ENCODE data around the gene TBC1D2B.
"Not testable (repeated sequence)": the region's sequence is repeated elsewhere in the genome, so short reads cannot be mapped to it uniquely, and the experiment has no call there.

The TBC1D2B gene

DNA sequence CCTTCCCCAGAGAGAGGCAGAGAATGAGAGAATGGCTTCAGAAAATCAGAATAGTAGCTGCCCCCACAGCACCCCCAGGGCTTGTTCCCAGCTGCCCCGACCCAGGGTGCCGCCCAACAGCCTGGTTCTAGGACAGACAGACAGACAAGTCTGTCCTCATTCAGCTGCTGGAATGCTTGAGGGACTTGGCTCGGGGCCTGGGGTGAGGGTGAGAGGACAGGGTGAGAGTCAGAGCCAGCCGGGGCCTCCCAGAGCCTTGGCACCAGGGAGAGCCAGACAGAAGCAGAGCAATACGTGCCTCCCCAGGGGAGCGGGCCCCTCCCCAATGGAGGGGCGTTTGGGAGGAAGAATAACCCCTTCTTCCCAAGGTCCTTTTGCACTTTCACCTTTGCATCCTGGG is 105.6 kb downstream of the TBC1D2B start:
- not testable (repeated sequence) for DNase-seq

DNA sequence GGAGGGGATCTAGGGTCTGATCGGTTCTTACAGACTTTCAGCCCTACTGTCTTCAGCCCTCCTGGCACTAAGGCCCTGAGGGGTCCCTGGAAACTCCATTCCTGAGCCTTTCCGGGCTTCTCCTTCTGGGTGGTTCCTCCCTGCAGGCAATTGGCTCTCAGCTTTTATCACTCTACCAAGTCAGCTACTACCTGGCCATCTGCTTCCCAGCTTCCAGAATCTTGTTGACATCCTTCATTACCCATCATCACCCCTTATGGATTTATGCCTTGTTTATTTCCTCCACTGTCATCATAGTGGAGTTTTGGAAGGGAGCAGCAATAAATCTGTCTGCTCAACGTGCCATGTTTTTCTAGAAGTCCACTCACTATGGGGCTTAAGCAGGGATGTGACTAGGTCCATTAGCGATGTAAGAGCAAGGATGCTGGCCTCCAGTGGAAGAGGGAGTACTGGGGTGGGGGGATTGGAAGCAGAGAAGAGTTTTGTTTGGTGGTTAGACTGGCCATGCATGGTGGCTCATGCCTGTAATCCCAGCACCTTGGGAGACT is 106.6 kb downstream of the TBC1D2B start:
- not testable (repeated sequence) for DNase-seq

DNA sequence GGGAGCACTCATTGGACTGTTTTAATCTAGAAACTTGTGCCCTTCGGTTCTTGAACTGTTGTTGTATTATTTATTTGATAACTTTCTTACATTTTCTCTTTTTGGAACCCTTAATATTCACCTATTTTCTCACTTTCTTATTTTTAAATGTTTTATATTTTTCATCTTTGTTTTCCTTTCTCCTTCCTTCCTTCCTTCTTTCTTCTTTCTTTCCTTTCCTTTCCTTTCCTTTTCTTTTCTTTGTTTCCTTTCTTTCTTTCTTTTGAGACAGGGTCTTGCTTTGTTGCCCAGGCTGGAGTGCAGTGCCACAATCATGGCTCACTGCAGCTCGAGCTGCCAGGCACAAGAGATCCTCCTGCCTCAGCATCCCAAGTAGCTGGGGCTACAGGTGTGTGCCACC is 108.5 kb downstream of the TBC1D2B start:
- no peak for DNase-seq

DNA sequence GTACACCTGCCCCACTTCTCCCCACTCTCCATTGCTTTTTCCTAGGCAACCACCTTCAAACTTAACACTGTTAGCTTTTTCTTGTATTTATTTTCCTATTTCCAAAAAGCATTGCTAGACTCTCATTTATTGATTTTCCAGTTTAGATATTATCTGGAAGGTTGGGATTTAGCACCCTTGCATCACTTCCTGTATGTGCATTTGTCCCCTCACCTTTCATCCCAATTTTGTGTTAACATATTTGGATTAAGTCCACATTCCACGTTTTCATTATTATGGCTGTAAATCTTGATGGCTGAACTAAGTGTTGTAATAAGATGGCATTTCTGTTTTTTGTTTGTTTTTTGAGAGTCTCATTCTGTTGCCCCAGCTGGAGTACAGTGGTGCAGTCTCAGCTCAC is 109.7 kb downstream of the TBC1D2B start:
- DNase-seq: no peak

DNA sequence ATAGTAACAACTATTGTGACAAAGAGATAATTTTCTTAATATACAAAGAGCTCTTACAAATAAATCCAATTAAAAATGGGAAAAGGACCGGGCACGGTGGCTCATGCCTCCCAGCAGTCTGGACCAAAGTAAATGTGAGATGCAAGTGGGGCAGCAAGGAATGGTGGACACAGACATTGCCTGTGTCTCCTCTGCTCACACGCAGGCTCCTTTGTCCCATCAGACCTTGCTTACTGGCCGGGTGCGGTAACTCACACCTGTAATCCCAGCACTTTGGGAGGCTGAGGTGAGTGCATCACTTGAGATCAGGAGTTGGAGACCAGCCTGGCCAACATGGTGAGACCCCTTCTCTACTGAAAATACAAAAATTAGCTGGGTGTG is 110.3 kb downstream of the TBC1D2B start:
- DNase-seq: not testable (repeated sequence)

DNA sequence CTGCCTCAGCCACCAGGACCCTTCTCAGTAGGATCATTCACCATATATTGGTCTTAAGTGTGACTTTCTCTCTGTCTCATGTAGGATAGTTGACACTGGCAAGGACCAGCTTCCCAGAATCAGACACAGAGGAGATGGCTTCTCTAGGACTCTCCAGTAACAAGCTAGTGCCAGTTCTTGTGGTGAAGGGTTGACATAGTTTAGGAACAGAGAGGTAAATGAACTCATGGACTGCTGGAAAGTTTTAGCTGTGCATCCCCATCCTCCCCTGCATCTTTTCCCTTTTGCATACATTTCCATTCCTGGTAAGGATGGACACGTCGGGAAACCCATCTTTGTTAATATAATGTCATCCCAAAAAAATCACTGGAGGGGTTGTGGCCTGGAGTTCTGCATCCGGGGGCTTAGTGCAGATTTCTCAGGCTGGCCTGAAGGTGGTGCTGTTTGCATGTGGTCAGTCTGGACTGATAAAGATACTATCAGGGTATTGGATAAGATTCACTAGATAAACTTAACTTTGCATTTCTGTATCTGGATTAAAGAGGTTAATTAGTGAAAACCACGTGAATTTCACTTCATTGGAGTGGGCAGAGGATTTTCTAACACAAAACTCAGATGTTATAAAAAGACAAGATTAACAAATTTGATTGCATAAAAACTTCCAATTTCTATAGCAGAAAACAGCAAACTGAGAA is 110.8 kb downstream of the TBC1D2B start:
- DNase-seq: no peak

DNA sequence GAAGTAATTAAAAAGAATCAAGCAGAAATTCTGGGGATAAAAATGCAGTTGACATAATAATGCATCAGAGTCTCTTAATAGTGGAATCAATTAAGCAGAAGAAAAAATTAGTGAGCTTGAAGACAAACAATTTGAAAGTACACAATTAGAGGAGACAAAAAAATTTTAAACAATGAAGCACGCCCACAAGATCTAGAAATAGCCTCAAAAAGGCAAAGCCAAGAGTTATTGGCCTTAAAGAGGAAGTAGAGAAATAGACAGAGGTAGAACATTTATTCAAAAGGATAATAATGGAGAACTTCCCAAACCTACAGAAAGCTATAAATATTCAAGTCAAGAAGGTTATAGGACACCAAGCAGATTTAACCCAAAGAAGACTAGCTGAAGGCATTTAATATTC is 113.3 kb downstream of the TBC1D2B start:
- no peak for DNase-seq

DNA sequence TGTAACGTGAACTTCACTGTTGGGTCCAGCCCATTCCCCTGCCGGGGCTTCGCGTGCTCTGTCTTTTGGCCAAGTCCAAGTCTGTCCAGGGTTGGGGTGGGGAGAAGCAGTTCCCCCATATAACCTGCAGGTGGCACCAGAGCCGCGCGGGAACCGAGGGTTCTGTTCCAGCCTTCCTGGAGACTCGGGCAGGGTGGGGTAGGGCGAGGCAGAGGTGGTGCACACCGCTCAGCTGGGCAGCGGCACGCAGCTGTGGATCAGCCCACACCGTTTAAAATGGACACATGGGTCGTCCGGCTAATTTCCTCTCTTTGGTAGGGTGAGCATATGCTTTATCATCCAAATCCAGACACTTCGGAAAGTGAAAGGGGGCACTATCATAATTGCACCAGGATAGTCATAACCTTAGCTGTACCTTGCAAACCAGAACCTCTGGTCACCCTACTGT is 118.1 kb downstream of the TBC1D2B start:
- DNase-seq: peak; percentile 54

DNA sequence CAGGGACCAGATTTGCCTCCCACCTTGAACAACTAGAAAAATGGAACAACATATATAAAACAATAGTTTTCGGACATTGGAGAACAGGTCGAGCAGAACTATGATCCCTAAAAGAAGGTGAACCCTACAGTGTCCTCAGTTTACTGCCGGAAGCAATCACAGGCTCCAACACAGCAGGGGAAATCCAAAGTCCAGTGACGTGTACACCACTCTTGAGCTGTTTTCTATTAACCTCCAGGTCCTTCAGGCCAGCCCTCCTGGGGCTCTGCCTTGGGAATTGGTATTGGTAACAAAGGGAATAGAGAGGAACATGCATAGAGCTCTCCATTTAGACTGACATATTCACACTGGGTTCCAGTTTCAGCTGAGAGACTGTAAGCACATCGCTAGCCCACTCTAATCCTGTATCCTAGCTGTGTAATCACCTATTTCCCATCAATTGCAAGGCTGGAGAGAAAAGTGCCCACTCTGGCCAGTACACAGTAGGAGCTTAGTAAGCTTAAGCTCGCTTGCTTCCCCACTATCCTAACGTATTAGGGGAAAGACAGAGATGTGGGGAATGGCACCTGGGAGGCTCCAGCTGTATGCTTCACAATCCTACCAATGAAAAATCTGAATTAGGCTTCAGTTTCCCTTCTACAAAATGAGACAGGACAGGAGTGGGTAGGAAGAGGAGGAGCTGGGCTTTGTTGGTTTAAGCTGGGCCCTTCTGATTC is 118.6 kb downstream of the TBC1D2B start:
- not testable (repeated sequence) for DNase-seq

DNA sequence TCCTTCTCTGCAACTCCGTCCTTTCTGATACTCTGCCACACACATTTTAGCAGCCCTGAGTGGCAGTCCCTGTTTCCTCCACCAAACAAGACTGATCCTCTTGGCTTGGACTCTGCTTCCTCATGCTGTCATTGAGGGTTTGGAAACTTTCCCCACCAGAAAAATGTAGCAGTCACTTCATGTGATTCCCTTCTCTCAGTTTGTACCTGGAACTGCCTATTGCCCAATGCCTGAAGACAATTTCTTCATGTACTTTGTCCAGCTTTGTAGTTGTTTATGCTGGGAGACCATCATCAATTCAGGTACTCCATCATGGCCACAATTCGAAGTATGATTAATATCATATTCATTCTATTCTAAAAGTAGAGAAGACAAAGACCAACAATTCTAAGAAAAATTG is 119.5 kb downstream of the TBC1D2B start:
- not testable (repeated sequence) for DNase-seq

DNA sequence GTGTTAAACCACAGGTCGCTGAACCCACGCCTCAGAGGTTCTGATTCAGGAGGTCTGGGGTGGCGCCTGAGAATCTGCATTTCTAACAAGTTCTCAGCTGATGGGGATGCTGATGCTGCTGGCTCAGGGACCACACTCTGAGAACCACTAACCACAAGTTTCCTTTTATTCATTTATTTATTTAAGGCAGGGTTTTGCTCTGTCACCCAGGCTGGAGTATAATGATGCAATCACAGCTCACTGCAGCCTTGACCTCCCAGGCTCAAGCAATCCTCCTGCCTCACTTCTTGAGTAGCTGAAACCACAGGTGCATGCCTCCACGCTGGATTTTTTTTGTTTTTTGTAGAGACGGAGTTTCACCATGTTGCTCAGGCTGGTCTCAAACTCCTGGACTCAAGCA is 123.6 kb downstream of the TBC1D2B start:
- not testable (repeated sequence) for DNase-seq

DNA sequence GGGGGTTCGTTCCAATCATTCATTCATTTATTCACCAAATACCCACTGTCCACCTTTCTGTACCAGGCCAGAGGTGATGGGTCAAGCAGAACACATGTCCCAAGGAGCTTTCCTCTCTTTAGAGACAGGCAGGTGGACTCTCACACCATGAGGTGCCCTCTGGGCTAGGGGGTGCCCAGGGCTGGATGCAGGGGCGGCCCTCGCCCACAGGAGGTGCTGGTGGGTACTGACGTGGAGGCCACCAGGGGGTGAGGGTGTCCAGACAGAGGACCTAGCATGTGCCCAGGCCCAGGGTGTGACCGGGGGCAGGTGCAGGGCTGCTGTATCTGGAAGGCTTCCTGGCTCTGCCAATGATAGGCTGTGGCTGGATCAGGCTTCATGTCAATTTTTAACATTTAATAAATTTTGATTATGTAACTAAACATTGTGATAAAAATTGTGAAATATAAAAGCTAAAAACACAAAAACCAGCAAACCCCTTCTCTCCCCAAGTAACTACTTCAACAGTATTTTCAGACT is 124.5 kb downstream of the TBC1D2B start:
- DNase-seq: not testable (repeated sequence)

DNA sequence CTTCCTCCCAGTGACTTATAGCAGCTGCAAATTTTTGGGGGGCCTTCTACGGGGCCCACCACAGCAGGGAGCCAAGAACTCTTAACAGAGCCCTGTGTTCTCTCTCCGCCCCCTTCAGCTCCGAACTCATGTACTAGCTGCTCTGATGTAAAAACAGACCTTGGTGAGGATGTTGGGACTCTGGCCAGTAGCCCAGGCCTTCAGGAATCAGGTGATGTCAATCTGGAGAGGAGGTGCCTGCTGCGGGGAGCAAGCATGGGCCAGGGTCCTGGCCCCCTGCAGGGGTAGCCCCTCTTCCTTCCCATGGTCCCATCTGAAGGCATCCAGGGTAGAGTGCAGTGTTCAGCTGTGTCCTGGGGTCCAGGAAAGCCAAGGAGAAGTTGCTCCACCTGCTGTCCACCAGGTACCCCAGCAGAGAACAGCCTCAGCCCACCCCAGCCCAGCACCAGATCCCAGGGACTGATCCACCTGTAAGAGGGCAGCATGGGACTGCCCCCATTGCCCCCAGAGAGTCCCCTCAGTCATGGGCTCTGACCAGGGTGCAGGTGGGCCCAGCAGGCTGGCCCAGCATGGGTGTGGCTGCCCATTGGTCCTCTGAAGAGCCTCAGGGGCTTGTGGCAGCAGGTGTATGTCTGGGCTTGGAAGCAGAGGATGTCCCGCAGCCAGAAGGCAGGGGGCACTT is 126.3 kb downstream of the TBC1D2B start:
- DNase-seq: not testable (repeated sequence)

DNA sequence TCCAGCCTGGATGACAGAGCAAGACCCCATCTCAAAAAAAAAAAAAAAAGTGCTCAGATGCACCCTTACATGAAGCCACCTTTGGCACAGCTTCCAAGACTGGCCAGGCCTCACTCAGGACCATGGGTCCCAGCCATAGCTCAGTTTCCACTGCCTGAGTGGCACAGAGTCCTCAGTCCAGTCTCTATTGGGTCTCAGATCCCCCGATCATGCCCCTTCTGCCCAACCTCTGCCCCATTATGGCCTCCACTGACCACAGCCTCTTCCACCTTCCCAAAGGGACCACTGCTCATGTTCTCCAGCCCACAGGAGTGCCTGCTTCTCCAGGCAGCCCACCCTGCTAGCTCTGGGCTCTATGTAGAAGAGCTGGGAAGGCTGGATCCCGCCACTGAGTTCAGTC is 127.0 kb downstream of the TBC1D2B start:
- DNase-seq: not testable (repeated sequence)

DNA sequence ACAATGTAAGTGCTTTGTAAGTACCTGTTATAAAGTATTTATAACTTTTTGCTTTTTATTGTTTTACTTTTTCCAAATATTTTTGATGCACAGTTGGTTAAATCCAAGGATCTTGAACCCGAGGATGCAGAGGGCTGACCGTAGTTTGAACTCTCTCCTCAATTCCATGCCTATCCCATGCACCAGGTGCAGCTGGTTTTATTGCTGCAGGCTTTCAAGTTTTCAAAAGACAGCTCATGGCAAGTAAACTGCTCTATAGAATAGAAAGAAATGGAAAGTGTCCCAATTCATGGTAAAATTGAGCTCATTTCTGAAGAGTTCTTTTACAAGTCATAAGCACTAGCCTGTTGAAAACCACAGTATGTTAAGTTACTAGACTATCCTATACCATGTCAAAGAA is 131.9 kb downstream of the TBC1D2B start:
- no peak for DNase-seq

All from COR-L47 (cell line).